Type B pancreatic cell (in vitro differentiated cells): ENCODE results near the gene PPP1R13L. TPM values are rescaled to one million over a fixed set of nuclear protein-coding genes. Genes with fewer than 3 reads are reported as not detected.

Experiments
- DNase-seq: peaks from one replicate; pipeline ENCODE4 v3.0.0; 2021; ENCODE audit warnings: mixed read lengths; ENCODE audit not compliant: unreplicated experiment; ENCODE audit errors: extremely low spot score
- H3K27ac Mint-ChIP-seq: 2 replicates; pipeline ENCODE4 v1.8.0; 2021; ENCODE audit warnings: mild to moderate bottlenecking, mixed read lengths
- H3K27me3 Mint-ChIP-seq: 2 replicates; pipeline ENCODE4 v1.8.0; 2021; ENCODE audit warnings: mixed read lengths
- H3K36me3 Mint-ChIP-seq: 2 replicates; pipeline ENCODE4 v1.8.0; 2021; ENCODE audit warnings: mixed read lengths
- H3K4me1 Mint-ChIP-seq: one replicate; pipeline ENCODE4 v1.8.0; 2021; ENCODE audit warnings: mixed read lengths; ENCODE audit not compliant: unreplicated experiment
- H3K4me3 Mint-ChIP-seq: 2 replicates; pipeline ENCODE4 v1.8.0; 2021; ENCODE audit warnings: mild to moderate bottlenecking, mixed read lengths
- H3K9me3 Mint-ChIP-seq: 2 replicates; pipeline ENCODE4 v1.8.0; 2021; ENCODE audit warnings: mixed read lengths
- CTCF ChIP-seq: fragments of 200-600 bp; sonication (generic); conservative IDR thresholded peaks from 2 replicates; pipeline ENCODE4 v1.5.0; 2021; ENCODE audit warnings: antibody characterized with exemption, mild to moderate bottlenecking
- total RNA-seq: library from RNA; stranded (reverse); gene quantifications from 2 replicates; pipeline ENCODE4 v1.2.1, GENCODE V29; 2021; ENCODE audit warnings: low replicate concordance

Gene PPP1R13L
- total RNA-seq, 1 donor from 2014 or later, result 38.6 TPM

GRCh38 chr19:45444318-45445041 is 39.6 kb upstream of the PPP1R13L start:
- H3K4me1 Mint-ChIP-seq, result peaks cover 36% of the 10 kb centered on the region
- no peaks in the 10 kb centered on the region for H3K9me3 Mint-ChIP-seq
- peak overlapping the region; percentile 95 for H3K27ac Mint-ChIP-seq
- peak; percentile 17 for TF ChIP-seq CTCF
- no peaks in the 10 kb centered on the region for H3K27me3 Mint-ChIP-seq
- peak; percentile 90 for DNase-seq
- no peaks in the 10 kb centered on the region for H3K36me3 Mint-ChIP-seq
- peak overlapping the region; percentile 91 for H3K4me3 Mint-ChIP-seq

GRCh38 chr19:45443462-45444317 is 38.8 kb upstream of the PPP1R13L start:
- DNase-seq, result peak; percentile 85
- Mint-ChIP-seq H3K27ac (peak overlapping the region; percentile 96), H3K36me3 (no peaks in the 10 kb centered on the region), H3K4me1 (peaks cover 30% of the 10 kb centered on the region), H3K27me3 (no peaks in the 10 kb centered on the region), H3K4me3 (peak overlapping the region; percentile 91), H3K9me3 (no peaks in the 10 kb centered on the region)
- TF ChIP-seq CTCF, result no peak

- Mint-ChIP-seq H3K9me3 (no peaks in the 10 kb centered on the region), H3K4me1 (peaks cover 26% of the 10 kb centered on the region), H3K36me3 (no peaks in the 10 kb centered on the region), H3K27me3 (no peaks in the 10 kb centered on the region), H3K27ac (peak overlapping the region; percentile 96), H3K4me3 (peak overlapping the region; percentile 88)
- no peak for DNase-seq
- no peak for TF ChIP-seq CTCF
Observed at GRCh38 chr19:45442778-45443461, 38.1 kb upstream of the PPP1R13L start.

- no peaks in the 10 kb centered on the region for H3K9me3 Mint-ChIP-seq
- no peak for TF ChIP-seq CTCF
- peaks cover 23% of the 10 kb centered on the region for H3K4me1 Mint-ChIP-seq
- no peak for DNase-seq
- H3K27me3 Mint-ChIP-seq, result no peaks in the 10 kb centered on the region
- H3K4me3 Mint-ChIP-seq, result peak overlapping the region; percentile 88
- no peaks in the 10 kb centered on the region for H3K36me3 Mint-ChIP-seq
- peak overlapping the region; percentile 96 for H3K27ac Mint-ChIP-seq
Observed at GRCh38 chr19:45442408-45442777, 37.5 kb upstream of the PPP1R13L start.

GRCh38 chr19:45440873-45441654 is 36.2 kb upstream of the PPP1R13L start:
- DNase-seq, result no peak
- Mint-ChIP-seq H3K9me3 (no peaks in the 10 kb centered on the region), H3K27me3 (no peaks in the 10 kb centered on the region), H3K27ac (peak overlapping the region; percentile 82), H3K4me1 (peaks cover 18% of the 10 kb centered on the region), H3K36me3 (no peaks in the 10 kb centered on the region), H3K4me3 (peak overlapping the region; percentile 86)
- TF ChIP-seq CTCF, result no peak
